Measurements from ENCODE around the gene PHF14.

The PHF14 gene

GRCh38 chr7:11120068-11120664 lies 146.5 kb downstream of the PHF14 start:
- TF ChIP-seq ESRRG (CRISPR knock-in tag; IDR thresholded peaks at IDR 0.05) (no peak), TCF4 (CRISPR knock-in tag; IDR thresholded peaks at IDR 0.05; ENCODE audit: borderline replicate concordance) (no peak)
- ATAC-seq = no peak

GRCh38 chr7:11120675-11121220 lies 147.1 kb downstream of the PHF14 start:
- TF ChIP-seq ZFP3 (CRISPR knock-in tag; IDR thresholded peaks at IDR 0.05) (no peak), BACH2 (CRISPR knock-in tag; IDR thresholded peaks at IDR 0.05; ENCODE audit: borderline replicate concordance) (no peak), ZNF70 (CRISPR knock-in tag; IDR thresholded peaks at IDR 0.05) (no peak), ISL1 (CRISPR knock-in tag; IDR thresholded peaks at IDR 0.05) (no peak), OSR1 (CRISPR knock-in tag; IDR thresholded peaks at IDR 0.05) (no peak), ZC3H10 (CRISPR knock-in tag; IDR thresholded peaks at IDR 0.05) (no peak), PPARA (CRISPR knock-in tag; IDR thresholded peaks at IDR 0.05; ENCODE audit: borderline replicate concordance) (no peak), CREB5 (CRISPR knock-in tag; IDR thresholded peaks at IDR 0.05; ENCODE audit: low read depth) (no peak), ZFP30 (CRISPR knock-in tag; IDR thresholded peaks at IDR 0.05) (no peak), RARB (CRISPR knock-in tag; IDR thresholded peaks at IDR 0.05) (no peak), ZNF8 (CRISPR knock-in tag; IDR thresholded peaks at IDR 0.05) (no peak), TOX (CRISPR knock-in tag; IDR thresholded peaks at IDR 0.05; ENCODE audit: borderline replicate concordance) (no peak), TSHZ2 (CRISPR knock-in tag; IDR thresholded peaks at IDR 0.05) (no peak), SNAI2 (CRISPR knock-in tag; IDR thresholded peaks at IDR 0.05) (no peak)
- ATAC-seq = no peak

- TF ChIP-seq GLIS3 (CRISPR knock-in tag; IDR thresholded peaks at IDR 0.05) = no peak
- no peak for TF ChIP-seq RARB (CRISPR knock-in tag; IDR thresholded peaks at IDR 0.05)
- TF ChIP-seq ZNF565 (CRISPR knock-in tag; conservative IDR thresholded peaks at IDR 0.05; ENCODE audit: low read depth) = no peak
- no peak for TF ChIP-seq BACH2 (CRISPR knock-in tag; IDR thresholded peaks at IDR 0.05; ENCODE audit: borderline replicate concordance)
- TF ChIP-seq ZFP3 (CRISPR knock-in tag; IDR thresholded peaks at IDR 0.05) = no peak
- no peak for TF ChIP-seq CSRNP3 (CRISPR knock-in tag; IDR thresholded peaks at IDR 0.05)
- peak; percentile 14; the same call in 1 of the 2 replicates for TF ChIP-seq ISL1 (CRISPR knock-in tag; IDR thresholded peaks at IDR 0.05)
- no peak for TF ChIP-seq ARNTL (CRISPR knock-in tag; IDR thresholded peaks at IDR 0.05; ENCODE audit: borderline replicate concordance, low read depth)
- no peak for ATAC-seq
These were observed 151.3 kb downstream of the PHF14 start for GRCh38 chr7:11124856-11125559.

GRCh38 chr7:11127114-11127785 lies 153.6 kb downstream of the PHF14 start:
- no peak for ATAC-seq
- no peak for TF ChIP-seq ZFP30 (CRISPR knock-in tag; IDR thresholded peaks at IDR 0.05)
- no peak for TF ChIP-seq SNAI2 (CRISPR knock-in tag; IDR thresholded peaks at IDR 0.05)
- no peak for TF ChIP-seq ZNF8 (CRISPR knock-in tag; IDR thresholded peaks at IDR 0.05)
- no peak for TF ChIP-seq OSR1 (CRISPR knock-in tag; IDR thresholded peaks at IDR 0.05)
- no peak for TF ChIP-seq TSHZ2 (CRISPR knock-in tag; IDR thresholded peaks at IDR 0.05)
- TF ChIP-seq ZFP3 (CRISPR knock-in tag; IDR thresholded peaks at IDR 0.05) = no peak
- TF ChIP-seq ARNTL (CRISPR knock-in tag; IDR thresholded peaks at IDR 0.05; ENCODE audit: borderline replicate concordance, low read depth) = no peak
